ENCODE results near the gene ATOSB.

ATOSB gene

GRCh38 chr9:35079041-35079425, 36.6 kb downstream of the ATOSB start (continued):
- TF ChIP-seq, protein P1, sequence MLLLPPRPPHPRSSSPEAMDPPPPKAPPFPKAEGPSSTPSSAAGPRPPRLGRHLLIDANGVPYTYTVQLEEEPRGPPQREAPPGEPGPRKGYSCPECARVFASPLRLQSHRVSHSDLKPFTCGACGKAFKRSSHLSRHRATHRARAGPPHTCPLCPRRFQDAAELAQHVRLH (tag by site-specific recombination; IDR thresholded peaks at IDR 0.05) = no peak
- TF ChIP-seq ZNF629 (tag by site-specific recombination; IDR thresholded peaks at IDR 0.05) (no peak), ZBTB11 (tag by site-specific recombination; conservative IDR thresholded peaks at IDR 0.05; ENCODE audit: low read depth) (no peak), SETDB1 (IDR thresholded peaks at IDR 0.05; ENCODE audit: insufficient read length, low read length) (no peak)

- Histone ChIP-seq H3K4me1 (ENCODE audit: control insufficient read depth, insufficient read depth, low read length) (peaks cover 1% of the 10 kb centered on the region; the same call in 1 of the 2 replicates), H3K9me3 (ENCODE audit: control insufficient read depth, insufficient read depth, low read depth, low read length) (no peaks in the 10 kb centered on the region), H3K36me3 (ENCODE audit: control insufficient read depth in 2 of 2, insufficient read depth in 1 of 2, low read length in 2 of 2) (peaks cover 0 to 52% of the 10 kb centered on the region in 2 experiments; a peak in 1 of 3 replicates), H3K27ac (ENCODE audit: extremely low read depth, low read depth, low read length) (no peak overlapping the region), H3K4me3 (ENCODE audit: low read depth, low read length) (peak overlapping the region; percentile 77)
- ChIA-PET CTCF (interaction anchor here (0.6 to 5.0 kb wide), 5 partner anchors 18 to 751 kb away, joined by 3 to 40 read pairs (median 4); partner anchors contain the start of genes FAM221B, PIGO and TMEM8B), POLR2A (interaction anchor here (1.0 to 4.0 kb wide), 2 partner anchors 16 to 654 kb away, joined by 3 to 73 read pairs; partner anchors contain the start of genes CREB3, PIGO and TLN1)
- TF ChIP-seq, protein P2, sequence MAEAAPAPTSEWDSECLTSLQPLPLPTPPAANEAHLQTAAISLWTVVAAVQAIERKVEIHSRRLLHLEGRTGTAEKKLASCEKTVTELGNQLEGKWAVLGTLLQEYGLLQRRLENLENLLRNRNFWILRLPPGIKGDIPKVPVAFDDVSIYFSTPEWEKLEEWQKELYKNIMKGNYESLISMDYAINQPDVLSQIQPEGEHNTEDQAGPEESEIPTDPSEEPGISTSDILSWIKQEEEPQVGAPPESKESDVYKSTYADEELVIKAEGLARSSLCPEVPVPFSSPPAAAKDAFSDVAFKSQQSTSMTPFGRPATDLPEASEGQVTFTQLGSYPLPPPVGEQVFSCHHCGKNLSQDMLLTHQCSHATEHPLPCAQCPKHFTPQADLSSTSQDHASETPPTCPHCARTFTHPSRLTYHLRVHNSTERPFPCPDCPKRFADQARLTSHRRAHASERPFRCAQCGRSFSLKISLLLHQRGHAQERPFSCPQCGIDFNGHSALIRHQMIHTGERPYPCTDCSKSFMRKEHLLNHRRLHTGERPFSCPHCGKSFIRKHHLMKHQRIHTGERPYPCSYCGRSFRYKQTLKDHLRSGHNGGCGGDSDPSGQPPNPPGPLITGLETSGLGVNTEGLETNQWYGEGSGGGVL (tag by site-specific recombination; IDR thresholded peaks at IDR 0.05) = no peak
- TF ChIP-seq ZNF223 (tag by site-specific recombination; IDR thresholded peaks at IDR 0.05) (no peak), GLI4 (tag by site-specific recombination; IDR thresholded peaks at IDR 0.05) (no peak), OSR2 (tag by site-specific recombination; IDR thresholded peaks at IDR 0.05) (no peak), ZNF266 (tag by site-specific recombination; IDR thresholded peaks at IDR 0.05; ENCODE audit: low read depth) (no peak), KLF9 (tag by site-specific recombination; IDR thresholded peaks at IDR 0.05; ENCODE audit: low read depth) (no peak), GLIS2 (tag by site-specific recombination; IDR thresholded peaks at IDR 0.05) (no peak), ZNF350 (tag by site-specific recombination; IDR thresholded peaks at IDR 0.05) (no peak)
- TF ChIP-seq, protein P3, sequence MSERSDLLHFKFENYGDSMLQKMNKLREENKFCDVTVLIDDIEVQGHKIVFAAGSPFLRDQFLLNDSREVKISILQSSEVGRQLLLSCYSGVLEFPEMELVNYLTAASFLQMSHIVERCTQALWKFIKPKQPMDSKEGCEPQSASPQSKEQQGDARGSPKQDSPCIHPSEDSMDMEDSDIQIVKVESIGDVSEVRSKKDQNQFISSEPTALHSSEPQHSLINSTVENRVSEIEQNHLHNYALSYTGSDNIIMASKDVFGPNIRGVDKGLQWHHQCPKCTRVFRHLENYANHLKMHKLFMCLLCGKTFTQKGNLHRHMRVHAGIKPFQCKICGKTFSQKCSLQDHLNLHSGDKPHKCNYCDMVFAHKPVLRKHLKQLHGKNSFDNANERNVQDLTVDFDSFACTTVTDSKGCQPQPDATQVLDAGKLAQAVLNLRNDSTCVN (tag by site-specific recombination; optimal IDR thresholded peaks at IDR 0.05) = no peak
- TF ChIP-seq, protein P4, sequence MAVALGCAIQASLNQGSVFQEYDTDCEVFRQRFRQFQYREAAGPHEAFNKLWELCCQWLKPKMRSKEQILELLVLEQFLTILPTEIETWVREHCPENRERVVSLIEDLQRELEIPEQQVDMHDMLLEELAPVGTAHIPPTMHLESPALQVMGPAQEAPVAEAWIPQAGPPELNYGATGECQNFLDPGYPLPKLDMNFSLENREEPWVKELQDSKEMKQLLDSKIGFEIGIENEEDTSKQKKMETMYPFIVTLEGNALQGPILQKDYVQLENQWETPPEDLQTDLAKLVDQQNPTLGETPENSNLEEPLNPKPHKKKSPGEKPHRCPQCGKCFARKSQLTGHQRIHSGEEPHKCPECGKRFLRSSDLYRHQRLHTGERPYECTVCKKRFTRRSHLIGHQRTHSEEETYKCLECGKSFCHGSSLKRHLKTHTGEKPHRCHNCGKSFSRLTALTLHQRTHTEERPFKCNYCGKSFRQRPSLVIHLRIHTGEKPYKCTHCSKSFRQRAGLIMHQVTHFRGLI (tag by site-specific recombination; IDR thresholded peaks at IDR 0.05) = no peak
Observed at GRCh38 chr9:35078066-35078465, 37.6 kb downstream of the ATOSB start.

GRCh38 chr9:35076848-35077247, 38.8 kb downstream of the ATOSB start:
- CTCF ChIA-PET = interaction anchor here (0.6 to 5.0 kb wide), 5 partner anchors 19 to 177 kb away, joined by 3 to 40 read pairs (median 3); partner anchors contain the start of gene PIGO
- Histone ChIP-seq H3K27ac (ENCODE audit: extremely low read depth, low read depth, low read length) (no peak overlapping the region), H3K4me3 (ENCODE audit: low read depth, low read length) (no peak overlapping the region), H3K9me3 (ENCODE audit: control insufficient read depth, insufficient read depth, low read depth, low read length) (no peaks in the 10 kb centered on the region), H3K36me3 (ENCODE audit: control insufficient read depth in 2 of 2, insufficient read depth in 1 of 2, low read length in 2 of 2) (peaks cover 0 to 52% of the 10 kb centered on the region in 2 experiments; a peak in 1 of 3 replicates), H3K4me1 (ENCODE audit: control insufficient read depth, insufficient read depth, low read length) (peaks cover 3% of the 10 kb centered on the region; the same call in 1 of the 2 replicates)
- POLR2A ChIA-PET = interaction anchor here (0.6 to 1.2 kb wide), 3 partner anchors 16 to 636 kb away, joined by 3 to 4 read pairs (median 3); no protein-coding TSS in a partner anchor
- TF ChIP-seq, protein P5, sequence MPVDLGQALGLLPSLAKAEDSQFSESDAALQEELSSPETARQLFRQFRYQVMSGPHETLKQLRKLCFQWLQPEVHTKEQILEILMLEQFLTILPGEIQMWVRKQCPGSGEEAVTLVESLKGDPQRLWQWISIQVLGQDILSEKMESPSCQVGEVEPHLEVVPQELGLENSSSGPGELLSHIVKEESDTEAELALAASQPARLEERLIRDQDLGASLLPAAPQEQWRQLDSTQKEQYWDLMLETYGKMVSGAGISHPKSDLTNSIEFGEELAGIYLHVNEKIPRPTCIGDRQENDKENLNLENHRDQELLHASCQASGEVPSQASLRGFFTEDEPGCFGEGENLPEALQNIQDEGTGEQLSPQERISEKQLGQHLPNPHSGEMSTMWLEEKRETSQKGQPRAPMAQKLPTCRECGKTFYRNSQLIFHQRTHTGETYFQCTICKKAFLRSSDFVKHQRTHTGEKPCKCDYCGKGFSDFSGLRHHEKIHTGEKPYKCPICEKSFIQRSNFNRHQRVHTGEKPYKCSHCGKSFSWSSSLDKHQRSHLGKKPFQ (tag by site-specific recombination; IDR thresholded peaks at IDR 0.05) = no peak
- TF ChIP-seq, protein P6, sequence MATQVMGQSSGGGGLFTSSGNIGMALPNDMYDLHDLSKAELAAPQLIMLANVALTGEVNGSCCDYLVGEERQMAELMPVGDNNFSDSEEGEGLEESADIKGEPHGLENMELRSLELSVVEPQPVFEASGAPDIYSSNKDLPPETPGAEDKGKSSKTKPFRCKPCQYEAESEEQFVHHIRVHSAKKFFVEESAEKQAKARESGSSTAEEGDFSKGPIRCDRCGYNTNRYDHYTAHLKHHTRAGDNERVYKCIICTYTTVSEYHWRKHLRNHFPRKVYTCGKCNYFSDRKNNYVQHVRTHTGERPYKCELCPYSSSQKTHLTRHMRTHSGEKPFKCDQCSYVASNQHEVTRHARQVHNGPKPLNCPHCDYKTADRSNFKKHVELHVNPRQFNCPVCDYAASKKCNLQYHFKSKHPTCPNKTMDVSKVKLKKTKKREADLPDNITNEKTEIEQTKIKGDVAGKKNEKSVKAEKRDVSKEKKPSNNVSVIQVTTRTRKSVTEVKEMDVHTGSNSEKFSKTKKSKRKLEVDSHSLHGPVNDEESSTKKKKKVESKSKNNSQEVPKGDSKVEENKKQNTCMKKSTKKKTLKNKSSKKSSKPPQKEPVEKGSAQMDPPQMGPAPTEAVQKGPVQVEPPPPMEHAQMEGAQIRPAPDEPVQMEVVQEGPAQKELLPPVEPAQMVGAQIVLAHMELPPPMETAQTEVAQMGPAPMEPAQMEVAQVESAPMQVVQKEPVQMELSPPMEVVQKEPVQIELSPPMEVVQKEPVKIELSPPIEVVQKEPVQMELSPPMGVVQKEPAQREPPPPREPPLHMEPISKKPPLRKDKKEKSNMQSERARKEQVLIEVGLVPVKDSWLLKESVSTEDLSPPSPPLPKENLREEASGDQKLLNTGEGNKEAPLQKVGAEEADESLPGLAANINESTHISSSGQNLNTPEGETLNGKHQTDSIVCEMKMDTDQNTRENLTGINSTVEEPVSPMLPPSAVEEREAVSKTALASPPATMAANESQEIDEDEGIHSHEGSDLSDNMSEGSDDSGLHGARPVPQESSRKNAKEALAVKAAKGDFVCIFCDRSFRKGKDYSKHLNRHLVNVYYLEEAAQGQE (tag by site-specific recombination; IDR thresholded peaks at IDR 0.05) = no peak
- no peak for TF ChIP-seq FEZF1 (tag by site-specific recombination; IDR thresholded peaks at IDR 0.05)
- TF ChIP-seq ZNF146 (tag by site-specific recombination; IDR thresholded peaks at IDR 0.05) = no peak
- no peak for TF ChIP-seq ZNF155 (tag by site-specific recombination; IDR thresholded peaks at IDR 0.05)
